ENCODE data around the gene HEPHL1.

- no peak for TF ChIP-seq CTCF (IDR thresholded peaks at IDR 0.05; ENCODE audit: borderline replicate concordance, extremely low read depth, low read length, poor library complexity, severe bottlenecking)
- TF ChIP-seq EZH2 (IDR thresholded peaks at IDR 0.05; ENCODE audit: borderline replicate concordance, low read depth, low read length, severe bottlenecking), result no peak
Observed at GRCh38 chr11:94024547-94024946, 3.4 kb downstream of the HEPHL1 start.
